Mesodermal cell (in vitro differentiated cells): Measurements from ENCODE around the gene MKS1.
A peak's percentile ranks its signal among the peaks of the same experiment; 100 is the strongest.

Experiments
- H3K27ac ChIP-seq: 2 replicates; pipeline ENCODE4 v1.7.0; 2013; ENCODE audit warnings: mild to moderate bottlenecking, low read depth, low read length, moderate library complexity; ENCODE audit not compliant: severe bottlenecking
- H3K36me3 ChIP-seq: 2 replicates; pipeline ENCODE4 v1.7.1; 2013; ENCODE audit warnings: mild to moderate bottlenecking, low read length, moderate library complexity; ENCODE audit not compliant: control insufficient read depth, insufficient read depth
- H3K4me1 ChIP-seq: one replicate; pipeline ENCODE4 v1.7.1; 2013; ENCODE audit warnings: mild to moderate bottlenecking, low read length; ENCODE audit not compliant: insufficient read depth, control insufficient read depth, poor library complexity, severe bottlenecking
- H3K4me3 ChIP-seq: 2 replicates; pipeline ENCODE4 v1.7.0; 2013; ENCODE audit warnings: low read length, control low read depth, mild to moderate bottlenecking; ENCODE audit not compliant: insufficient read depth, poor library complexity, severe bottlenecking; ENCODE audit errors: extremely low read depth
- H3K9me3 ChIP-seq: 2 replicates; pipeline ENCODE4 v1.7.1; 2013; ENCODE audit warnings: mild to moderate bottlenecking, low read length, moderate library complexity; ENCODE audit not compliant: control insufficient read depth
- WGBS, 2 experiments: methylation state at CpG; one replicate each; pipeline ENCODE4 v1.1.5; 2013; ENCODE audit warnings: missing lambda C conversion rate in 2 of 2; ENCODE audit not compliant: insufficient coverage in 2 of 2; 5-methylcytosine and 5-hydroxymethylcytosine counted together

MKS1 gene

DNA sequence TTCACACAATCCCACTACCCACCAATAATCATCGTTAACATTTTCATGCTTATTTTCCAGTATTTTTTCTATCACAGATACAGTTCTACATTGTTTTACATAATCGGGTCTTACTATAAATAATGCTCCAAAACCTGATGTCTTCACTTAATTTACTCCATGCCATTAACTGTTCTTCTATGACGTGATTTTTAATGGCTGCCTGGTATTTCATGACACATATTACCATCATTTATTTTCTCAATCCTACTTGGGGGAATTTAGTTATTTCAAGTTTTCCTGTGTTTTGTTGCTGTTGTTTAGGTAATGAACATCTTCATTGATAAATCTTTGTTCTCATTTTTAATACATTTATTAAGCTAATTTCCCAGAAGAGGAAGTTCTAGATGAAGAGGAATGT, 34.0 kb upstream of the MKS1 start:
- no peaks in the 10 kb centered on the region for H3K36me3 ChIP-seq
- H3K9me3 ChIP-seq, result no peaks in the 10 kb centered on the region
- H3K4me1 ChIP-seq, result peaks cover 7% of the 10 kb centered on the region
- H3K4me3 ChIP-seq, result no peak overlapping the region
- 80 to 83% methylated on average over 2 of the region's 3 CpGs for WGBS, 2 experiments
- H3K27ac ChIP-seq, result no peak overlapping the region

DNA sequence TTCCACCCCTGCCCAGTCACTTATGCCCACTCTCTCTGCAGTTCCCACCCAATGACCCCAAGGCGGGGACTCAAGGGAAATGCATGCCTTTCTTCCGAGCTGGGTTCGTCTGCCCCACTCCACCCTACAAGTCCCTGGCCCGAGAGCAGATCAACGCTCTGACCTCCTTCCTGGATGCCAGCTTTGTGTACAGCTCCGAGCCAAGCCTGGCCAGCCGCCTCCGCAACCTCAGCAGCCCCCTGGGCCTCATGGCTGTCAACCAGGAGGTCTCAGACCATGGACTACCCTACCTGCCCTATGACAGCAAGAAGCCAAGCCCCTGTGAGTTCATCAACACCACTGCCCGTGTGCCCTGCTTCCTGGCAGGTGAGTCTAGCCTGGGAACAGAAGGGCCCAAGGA, 33.1 kb upstream of the MKS1 start:
- Histone ChIP-seq H3K4me3 (no peak overlapping the region), H3K36me3 (no peaks in the 10 kb centered on the region), H3K9me3 (no peaks in the 10 kb centered on the region), H3K27ac (no peak overlapping the region), H3K4me1 (peaks cover 7% of the 10 kb centered on the region)
- 73 to 86% methylated on average over 7 to 9 of the region's 9 CpGs for WGBS, 2 experiments

DNA sequence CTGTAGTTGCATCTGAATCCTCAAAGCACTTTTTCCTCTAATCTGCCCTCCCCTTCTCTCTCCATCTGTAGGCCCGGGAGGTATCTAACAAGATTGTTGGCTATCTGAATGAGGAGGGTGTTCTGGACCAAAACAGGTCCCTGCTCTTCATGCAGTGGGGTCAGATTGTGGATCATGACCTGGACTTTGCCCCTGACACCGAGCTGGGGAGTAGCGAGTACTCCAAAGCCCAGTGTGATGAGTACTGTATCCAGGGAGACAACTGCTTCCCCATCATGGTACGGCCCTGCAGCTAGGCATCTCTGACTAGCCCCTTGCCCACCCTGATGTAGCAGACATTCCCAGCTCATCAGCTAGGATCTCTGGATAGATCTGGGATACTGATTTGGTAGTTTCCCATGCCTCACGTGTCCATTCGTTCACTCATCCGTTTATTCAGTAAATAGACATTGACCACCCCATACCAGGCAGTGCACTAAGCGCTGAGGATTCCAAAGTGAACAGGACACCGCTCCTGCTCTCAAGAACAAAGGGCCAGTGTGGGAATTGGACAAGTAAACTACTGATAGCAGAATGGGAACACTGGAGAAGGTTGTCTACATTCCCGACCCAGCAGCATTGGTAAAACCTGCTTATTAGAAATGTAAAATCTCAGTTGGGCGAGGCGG, 31.4 kb upstream of the MKS1 start:
- 94 to 96% methylated on average over 6 to 8 of the region's 12 CpGs for WGBS, 2 experiments
- H3K4me1 ChIP-seq, result peaks cover 13% of the 10 kb centered on the region
- no peaks in the 10 kb centered on the region for H3K9me3 ChIP-seq
- H3K36me3 ChIP-seq, result no peaks in the 10 kb centered on the region
- no peak overlapping the region for H3K4me3 ChIP-seq
- H3K27ac ChIP-seq, result no peak overlapping the region

DNA sequence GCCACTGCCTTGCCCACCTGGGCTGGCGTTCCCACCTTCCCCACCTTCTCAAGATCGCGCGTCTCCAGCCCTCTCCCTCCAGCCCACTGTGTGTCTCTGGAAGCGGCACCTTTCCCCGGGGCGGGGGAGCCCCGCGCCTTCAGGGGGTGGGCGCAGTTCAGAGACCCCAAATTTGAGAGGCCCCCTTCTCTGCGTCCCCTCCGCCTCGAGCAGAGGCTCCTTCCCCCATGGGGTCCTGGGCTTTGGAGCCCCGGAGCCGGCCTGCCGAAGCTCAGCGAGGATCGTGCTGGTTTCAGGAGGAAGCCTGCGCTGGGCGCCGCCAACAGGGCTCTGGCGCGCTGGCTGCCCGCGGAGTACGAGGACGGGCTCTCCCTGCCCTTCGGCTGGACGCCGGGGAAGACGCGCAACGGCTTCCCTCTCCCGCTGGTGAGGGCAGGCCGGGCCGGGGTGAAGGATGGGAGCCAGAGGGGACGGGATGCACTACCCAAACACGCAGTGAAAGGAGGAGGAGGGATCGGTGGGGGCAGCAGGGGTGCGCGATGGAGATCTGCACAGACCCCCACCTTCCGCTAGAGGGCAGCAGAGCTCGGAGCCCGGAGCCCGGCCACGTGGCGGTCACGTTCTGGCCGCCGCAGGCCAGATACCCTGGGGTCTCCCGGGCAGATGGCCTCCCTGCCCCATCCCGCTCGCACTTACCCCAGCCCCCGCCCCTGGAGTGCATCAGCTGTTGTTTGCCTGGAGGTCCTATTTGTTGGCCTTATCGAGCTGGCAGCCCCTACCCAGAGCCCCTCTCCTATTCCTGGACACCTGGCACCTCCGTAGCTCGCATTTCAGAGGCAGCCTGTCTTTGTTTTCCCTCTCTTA, 30.4 kb upstream of the MKS1 start:
- Histone ChIP-seq H3K4me1 (peaks cover 15% of the 10 kb centered on the region), H3K36me3 (no peaks in the 10 kb centered on the region), H3K9me3 (no peaks in the 10 kb centered on the region), H3K4me3 (peak overlapping the region; percentile 26), H3K27ac (no peak overlapping the region)
- WGBS, 2 experiments, result 11 to 16% methylated on average over 41 to 43 of the region's 57 CpGs

DNA sequence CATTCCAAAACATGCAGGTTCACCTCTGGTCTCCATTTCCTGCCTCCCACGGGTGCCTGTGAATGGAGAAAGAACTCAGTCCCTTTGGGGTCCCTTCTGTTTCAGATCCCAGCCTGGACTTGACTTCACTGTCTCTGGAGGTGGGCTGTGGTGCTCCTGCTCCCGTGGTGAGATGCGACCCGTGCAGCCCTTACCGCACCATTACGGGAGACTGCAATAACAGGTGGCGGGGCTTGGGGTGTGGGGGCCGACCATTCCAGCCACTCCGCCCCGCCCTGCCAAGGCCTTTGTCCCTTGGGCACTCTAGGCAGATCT, 29.9 kb upstream of the MKS1 start:
- H3K27ac ChIP-seq, result no peak overlapping the region
- H3K9me3 ChIP-seq, result no peaks in the 10 kb centered on the region
- WGBS, 2 experiments, result 43% methylated on average over 10 of the region's 10 CpGs
- peaks cover 15% of the 10 kb centered on the region for H3K4me1 ChIP-seq
- H3K4me3 ChIP-seq, result no peak overlapping the region
- H3K36me3 ChIP-seq, result no peaks in the 10 kb centered on the region

DNA sequence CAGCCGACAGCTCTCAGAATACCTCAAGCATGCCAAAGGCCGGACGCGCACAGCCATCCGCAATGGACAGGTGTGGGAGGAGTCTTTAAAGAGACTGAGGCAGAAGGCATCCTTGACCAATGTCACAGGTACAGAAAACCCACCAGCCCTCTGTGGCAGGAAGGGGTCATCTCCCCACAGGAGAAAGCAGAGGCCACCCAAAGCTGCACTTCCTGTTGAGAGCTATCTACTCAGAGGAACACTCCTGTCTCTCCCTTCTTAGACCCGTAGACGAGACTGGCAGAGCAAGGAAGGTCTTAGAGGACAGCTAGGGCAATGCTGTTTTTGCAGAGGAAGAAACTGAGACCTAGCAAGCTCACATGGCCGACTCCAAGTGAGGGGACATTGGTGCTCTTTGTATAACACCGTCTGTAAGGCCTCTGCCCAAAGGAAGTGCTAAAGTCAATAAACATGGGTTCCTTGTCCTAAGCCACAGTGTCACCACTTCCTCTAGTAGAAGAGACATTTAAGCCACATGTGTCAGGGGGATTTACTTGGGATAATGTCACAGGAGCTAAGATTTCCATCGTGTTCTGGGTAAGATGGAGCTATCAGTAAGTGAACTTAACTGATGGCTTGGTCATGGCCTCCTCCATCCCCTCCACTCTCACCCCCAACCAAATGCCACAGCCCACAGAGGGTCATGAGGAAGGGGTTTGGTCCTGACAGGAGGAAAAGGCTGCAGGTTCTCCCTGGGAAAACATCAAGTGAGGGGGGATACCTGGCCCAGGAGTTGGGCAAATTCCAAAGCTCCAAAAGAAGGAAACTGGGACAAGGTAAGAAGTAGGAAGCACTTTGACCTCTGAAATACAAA, 28.7 kb upstream of the MKS1 start:
- Histone ChIP-seq H3K9me3 (no peaks in the 10 kb centered on the region), H3K36me3 (no peaks in the 10 kb centered on the region), H3K27ac (no peak overlapping the region), H3K4me1 (peaks cover 15% of the 10 kb centered on the region), H3K4me3 (no peak overlapping the region)
- WGBS, 2 experiments, result 86 to 94% methylated on average over 5 to 7 of the region's 10 CpGs

DNA sequence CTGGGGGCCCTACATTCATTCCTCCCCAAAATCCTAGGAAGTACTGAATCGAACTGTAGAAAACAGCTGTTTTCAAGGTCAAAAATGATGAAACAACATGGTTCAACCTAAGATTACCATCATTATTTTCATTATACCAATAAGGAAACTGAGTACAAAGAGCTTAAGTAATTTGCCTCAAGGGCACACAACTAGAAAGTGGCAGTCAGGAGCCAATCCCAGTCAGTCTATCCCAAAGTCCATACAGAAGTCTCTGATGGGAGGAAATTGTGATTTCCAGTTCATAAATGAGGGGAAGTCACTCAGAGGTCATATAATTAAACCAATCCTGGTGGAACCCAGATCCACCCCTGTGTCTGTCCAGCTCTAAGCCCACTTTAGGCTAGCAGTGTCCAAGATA, 27.7 kb upstream of the MKS1 start:
- Histone ChIP-seq H3K36me3 (no peaks in the 10 kb centered on the region), H3K9me3 (no peaks in the 10 kb centered on the region), H3K4me1 (peaks cover 15% of the 10 kb centered on the region), H3K27ac (no peak overlapping the region), H3K4me3 (no peak overlapping the region)
- 100% methylated on average over 1 of the region's 1 CpG; no CpG with 5 or more reads in 1 of the 2 experiments for WGBS, 2 experiments

DNA sequence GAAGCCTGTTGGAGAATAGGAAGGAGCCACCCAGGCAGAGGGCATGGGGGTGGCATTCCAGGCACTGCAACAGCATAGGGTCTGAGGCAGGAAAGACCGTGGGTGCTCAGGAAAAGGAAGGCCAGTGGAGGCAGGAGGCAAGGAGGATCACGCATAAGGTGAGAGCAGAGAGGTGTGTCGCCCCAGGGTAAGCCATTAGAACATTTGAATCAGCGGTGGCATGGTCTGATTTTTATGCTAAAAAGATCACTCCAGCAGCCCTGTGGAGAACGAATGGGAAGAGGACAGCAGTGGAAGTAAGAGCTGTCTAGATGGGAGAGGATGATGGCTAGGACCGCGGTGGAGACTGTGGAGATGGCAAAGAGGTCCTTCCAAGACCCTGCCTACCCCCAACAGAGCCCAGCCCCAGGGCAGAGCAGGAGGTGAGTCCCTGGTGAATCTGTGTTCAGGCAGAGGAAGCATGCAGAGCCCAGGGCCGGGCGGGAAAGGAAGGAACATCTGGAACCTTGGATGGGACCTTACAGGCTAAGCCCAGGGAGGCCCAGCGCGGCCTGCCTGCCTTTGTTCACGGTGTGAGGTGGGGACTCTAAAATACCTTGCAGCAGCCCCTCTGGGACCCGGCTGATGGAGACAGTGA, 27.2 kb upstream of the MKS1 start:
- H3K4me1 ChIP-seq, result peaks cover 15% of the 10 kb centered on the region
- H3K4me3 ChIP-seq, result no peak overlapping the region
- no peaks in the 10 kb centered on the region for H3K9me3 ChIP-seq
- 83 to 86% methylated on average over 10 to 11 of the region's 13 CpGs for WGBS, 2 experiments
- no peak overlapping the region for H3K27ac ChIP-seq
- no peaks in the 10 kb centered on the region for H3K36me3 ChIP-seq

DNA sequence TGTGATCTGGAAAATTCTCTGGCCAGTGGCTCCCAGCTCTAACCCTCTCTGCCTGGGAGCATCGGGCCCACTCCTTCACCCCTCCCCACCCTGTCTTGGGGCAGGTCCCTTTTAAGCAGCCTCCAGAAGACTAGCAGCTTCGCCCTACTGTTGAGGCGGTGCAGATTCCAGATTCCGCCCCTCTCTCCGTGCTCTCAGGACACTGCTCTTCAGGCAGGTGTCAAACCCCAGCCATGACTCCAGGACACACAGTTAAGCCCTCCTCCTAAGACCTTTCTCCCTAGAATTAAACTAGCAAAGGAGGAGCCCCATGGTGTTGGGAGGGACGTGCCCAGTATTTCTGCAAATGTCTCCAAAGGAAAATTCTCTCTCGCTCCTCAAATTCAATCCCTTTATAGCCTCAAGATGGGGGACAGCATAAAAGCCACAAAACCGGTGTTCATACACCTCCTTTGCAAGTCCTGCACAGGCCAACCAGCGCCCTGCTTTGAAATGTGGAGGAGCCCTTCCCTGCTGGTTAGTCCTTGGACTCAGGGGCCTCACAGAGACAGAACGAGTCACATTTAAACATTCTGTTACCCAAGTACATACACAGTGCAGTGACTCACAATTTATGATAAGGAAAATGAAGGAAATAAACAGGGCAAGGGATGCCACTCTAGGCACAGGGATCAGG, 26.5 kb upstream of the MKS1 start:
- H3K4me1 ChIP-seq, result peaks cover 15% of the 10 kb centered on the region
- no peak overlapping the region for H3K4me3 ChIP-seq
- H3K27ac ChIP-seq, result no peak overlapping the region
- H3K9me3 ChIP-seq, result no peaks in the 10 kb centered on the region
- WGBS, 2 experiments, result 68 to 84% methylated on average over 7 to 8 of the region's 10 CpGs
- no peaks in the 10 kb centered on the region for H3K36me3 ChIP-seq

DNA sequence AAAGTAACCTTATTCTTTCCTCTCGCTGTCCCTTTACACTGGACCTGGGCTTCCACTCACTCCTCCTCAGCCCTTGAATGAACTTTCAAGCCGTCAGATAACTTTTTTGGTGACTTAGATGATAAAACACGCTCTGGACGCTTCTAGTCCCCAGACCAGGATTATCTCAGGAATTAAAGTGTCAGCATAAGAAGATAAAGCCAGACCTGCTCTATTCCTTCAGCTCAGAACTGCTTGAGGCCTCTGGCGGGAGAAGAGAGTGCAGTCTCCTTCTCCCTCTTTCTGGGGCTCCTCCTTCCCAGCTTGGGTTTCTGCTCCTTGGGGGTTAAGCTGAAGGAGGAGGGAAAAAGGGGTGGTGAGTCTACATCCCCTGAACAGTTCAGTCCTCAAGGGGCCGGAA, 25.9 kb upstream of the MKS1 start:
- no peak overlapping the region for H3K27ac ChIP-seq
- H3K4me1 ChIP-seq, result peaks cover 15% of the 10 kb centered on the region
- 74 to 96% methylated on average over 4 to 5 of the region's 6 CpGs for WGBS, 2 experiments
- H3K4me3 ChIP-seq, result no peak overlapping the region
- H3K9me3 ChIP-seq, result no peaks in the 10 kb centered on the region
- no peaks in the 10 kb centered on the region for H3K36me3 ChIP-seq
